Stimulated activated CD4-positive, alpha-beta T cell treated with anti-CD3 and anti-CD28 coated beads, Interleukin-12 subunit alpha, Interleukin-12 subunit beta, amount 100 ng/mL, for 48 hours (primary cell): ENCODE data around the gene DMD.
"Not testable (repeated sequence)": the region's sequence is repeated elsewhere in the genome, so short reads cannot be mapped to it uniquely, and the experiment has no call there.

Experiments used
- DNase-seq, 3 donors: peaks; one replicate each; pipeline ENCODE4 v3.0.0-alpha.2; 2020; ENCODE audit warnings: low read depth in 2 of 3, low spot score in 1 of 3

The DMD gene

GRCh38 chrX:33156152-33156726 lies 55.1 kb downstream of the DMD start:
- DNase-seq = no peak

GRCh38 chrX:33149580-33149979 lies 61.8 kb downstream of the DMD start:
- DNase-seq = no peak

GRCh38 chrX:33149085-33149484 lies 62.3 kb downstream of the DMD start:
- DNase-seq = no peak

GRCh38 chrX:33142331-33142730 lies 69.0 kb downstream of the DMD start:
- DNase-seq = no peak

GRCh38 chrX:33138677-33139249 lies 72.6 kb downstream of the DMD start:
- no peak for DNase-seq

GRCh38 chrX:33134164-33134563 lies 77.2 kb downstream of the DMD start:
- DNase-seq = no peak

GRCh38 chrX:33133320-33133719 lies 78.0 kb downstream of the DMD start:
- no peak for DNase-seq

- DNase-seq = no peak
Observed at GRCh38 chrX:33132569-33132968, 78.8 kb downstream of the DMD start.

GRCh38 chrX:33129607-33130006 lies 81.7 kb downstream of the DMD start:
- DNase-seq = no peak

DNA sequence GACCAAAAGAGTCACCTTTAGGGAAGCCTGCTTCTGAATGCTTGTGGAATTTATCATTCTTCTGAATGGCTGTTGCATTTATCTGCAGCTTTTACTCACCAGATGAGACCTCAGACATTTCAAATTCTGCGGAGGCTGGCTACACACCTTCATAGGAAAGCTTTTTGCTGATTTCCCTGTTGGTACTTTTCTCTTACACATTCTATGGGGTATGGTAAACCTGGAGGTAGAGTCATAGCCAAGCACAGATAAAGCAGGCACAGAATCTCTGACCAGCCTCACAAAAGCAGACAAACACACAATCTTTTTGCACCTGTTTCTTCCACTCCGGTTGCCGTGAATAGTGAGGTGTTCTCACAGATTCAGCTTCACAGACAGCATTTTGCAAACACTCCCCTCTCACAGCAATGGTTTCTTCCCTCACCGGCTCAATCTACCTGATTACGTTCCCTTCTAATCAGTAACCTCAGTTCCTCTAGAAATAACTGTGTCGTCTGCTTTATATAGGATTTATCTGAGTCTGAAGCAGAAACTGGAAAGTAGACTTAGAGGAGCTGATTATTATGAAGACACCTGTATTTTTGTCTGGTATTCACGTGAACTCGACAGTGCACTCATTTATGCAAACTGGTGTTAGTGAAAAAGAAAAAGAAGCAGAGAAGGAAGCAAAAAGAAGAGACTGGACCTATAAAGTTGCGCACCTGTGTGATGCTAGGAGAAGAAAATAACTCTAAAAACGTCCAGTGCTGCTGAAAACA lies 83.1 kb downstream of the DMD start:
- DNase-seq = no peak

DNA sequence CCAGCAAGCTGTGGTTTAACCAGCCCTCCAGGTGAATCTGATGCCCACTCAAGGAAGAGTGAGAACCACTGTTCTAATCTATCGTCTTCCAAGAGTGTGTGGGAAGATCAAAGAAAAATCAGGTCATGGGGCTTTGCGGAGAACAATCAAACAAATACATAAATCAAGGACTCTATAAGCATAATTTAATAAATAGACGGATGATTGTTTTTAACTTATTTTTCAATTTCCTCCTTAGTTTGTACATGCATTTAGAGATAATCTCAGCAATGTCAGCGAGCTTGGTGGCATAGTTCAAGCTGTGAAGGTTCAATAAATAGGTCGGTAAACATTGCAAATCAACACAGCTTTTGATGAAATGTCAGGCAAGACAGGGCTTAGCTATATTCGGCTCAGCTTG lies 84.9 kb downstream of the DMD start:
- DNase-seq = no peak

DNA sequence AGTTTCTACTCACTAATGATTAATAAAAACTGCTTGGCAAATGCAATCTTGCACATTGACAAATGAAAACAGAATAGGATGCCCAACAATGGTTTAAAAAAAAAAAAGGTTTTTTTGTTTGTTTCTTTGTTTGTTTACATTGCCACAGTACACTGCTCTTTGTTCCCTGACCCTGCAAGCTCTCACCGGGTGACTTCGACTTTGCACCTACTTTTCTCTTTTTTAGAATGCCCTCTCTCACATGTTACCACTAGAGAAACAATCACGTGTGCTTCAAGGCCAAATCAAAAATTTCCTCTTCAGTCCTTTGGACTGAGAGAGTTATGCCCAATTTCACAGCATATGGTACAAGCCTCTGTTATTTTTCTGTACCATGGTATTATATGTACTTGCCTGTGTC lies 101.5 kb downstream of the DMD start:
- DNase-seq = no peak

GRCh38 chrX:33106737-33107136 lies 104.6 kb downstream of the DMD start:
- no peak for DNase-seq

- DNase-seq = no peak
Observed at GRCh38 chrX:33095079-33095478, 116.3 kb downstream of the DMD start.

- DNase-seq = no peak
Observed at GRCh38 chrX:33087411-33087810, 123.9 kb downstream of the DMD start.

DNA sequence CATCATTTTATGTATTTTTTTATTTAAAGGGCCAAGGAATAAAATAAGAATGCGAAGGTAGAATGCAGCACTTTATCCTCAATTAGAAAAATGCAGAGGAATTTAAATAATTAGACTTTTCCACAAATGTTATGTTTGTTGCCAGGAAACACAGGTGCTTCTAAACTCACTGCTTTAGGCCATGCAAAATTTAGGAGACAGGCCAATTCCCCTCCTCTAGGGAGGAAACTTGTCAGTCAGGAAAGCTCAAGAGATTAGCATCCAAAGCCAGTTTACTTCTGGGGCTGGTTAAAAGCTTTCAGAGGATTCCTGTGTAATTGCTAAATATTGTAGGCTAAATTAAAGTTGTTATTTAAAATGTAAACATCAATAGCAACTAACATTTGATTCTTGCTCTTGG lies 124.5 kb downstream of the DMD start:
- DNase-seq = no peak

- DNase-seq = no peak
Observed at GRCh38 chrX:33082371-33082770, 129.0 kb downstream of the DMD start.

- DNase-seq = no peak
Observed at GRCh38 chrX:33078273-33078672, 133.1 kb downstream of the DMD start.

- not testable (repeated sequence) for DNase-seq
Observed at GRCh38 chrX:33073660-33074059, 137.7 kb downstream of the DMD start.

GRCh38 chrX:33065415-33065814 lies 145.9 kb downstream of the DMD start:
- DNase-seq = no peak

- no peak for DNase-seq
Observed at GRCh38 chrX:33062041-33062440, 149.3 kb downstream of the DMD start.

GRCh38 chrX:33053001-33053400 lies 158.3 kb downstream of the DMD start:
- no peak for DNase-seq

DNA sequence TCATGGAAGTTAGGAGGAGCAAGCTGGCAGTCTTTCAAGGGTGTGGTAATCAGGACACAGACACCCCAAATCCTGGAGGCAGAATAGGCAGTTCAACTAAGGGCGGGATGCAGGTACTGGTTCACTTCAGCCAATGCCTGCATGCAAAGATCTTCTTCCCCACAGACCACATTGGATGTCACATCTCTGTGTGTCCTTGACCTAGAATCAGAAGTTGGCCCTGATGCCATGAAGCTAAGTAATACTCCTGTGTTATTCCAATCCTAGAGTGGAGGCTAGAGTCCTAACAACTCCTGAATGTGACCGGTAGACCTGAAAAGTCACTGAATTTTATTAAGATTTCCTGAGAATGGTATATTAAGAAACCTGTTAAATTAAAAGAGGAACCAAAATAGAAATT lies 165.5 kb downstream of the DMD start:
- DNase-seq = no peak
